HFF-Myc (cell line): Measurements from ENCODE around the gene CACNA2D3.

Experiments used
- DNase-seq: peaks from one replicate; pipeline ENCODE4 v3.0.0-alpha.2; 2011; ENCODE audit warnings: low read depth; ENCODE audit errors: extremely low read depth
- H3K4me3 ChIP-seq: replicated peaks from 2 replicates; pipeline ENCODE4 v1.5.1; 2011; ENCODE audit warnings: low read depth, mild to moderate bottlenecking, control low read depth, low read length
- CTCF ChIP-seq: IDR thresholded peaks from 2 replicates; pipeline ENCODE4 v1.5.1; 2012; ENCODE audit warnings: mild to moderate bottlenecking, low read depth, low read length, control low read depth; ENCODE audit errors: missing control alignments

The CACNA2D3 gene

GRCh38 chr3:54918516-54918915, 796.2 kb downstream of the CACNA2D3 start:
- TF ChIP-seq CTCF, result no peak
- H3K4me3 ChIP-seq, result no peak overlapping the region
- DNase-seq, result no peak

GRCh38 chr3:54928046-54928770, 805.9 kb downstream of the CACNA2D3 start, which contains the start of gene LRTM1:
Gene LRTM1 (minus strand): TSS chr3:54928059. CDS start chr3:54927911, 148 bp downstream.
- DNase-seq, result no peak
- no peak within 1 kb of the TSS for H3K4me3 ChIP-seq
- TF ChIP-seq CTCF, result no peak

- no peak overlapping the region for H3K4me3 ChIP-seq
- no peak for TF ChIP-seq CTCF
- DNase-seq, result no peak
These were observed 808.8 kb downstream of the CACNA2D3 start for GRCh38 chr3:54931182-54931581.

- no peak overlapping the region for H3K4me3 ChIP-seq
- DNase-seq, result no peak
- no peak for TF ChIP-seq CTCF
These were observed 810.3 kb downstream of the CACNA2D3 start for GRCh38 chr3:54932606-54933005.

- no peak overlapping the region for H3K4me3 ChIP-seq
- no peak for TF ChIP-seq CTCF
- DNase-seq, result no peak
These were observed 813.5 kb downstream of the CACNA2D3 start for GRCh38 chr3:54935869-54936268.

- no peak for TF ChIP-seq CTCF
- DNase-seq, result no peak
- H3K4me3 ChIP-seq, result no peak overlapping the region
These were observed 814.2 kb downstream of the CACNA2D3 start for GRCh38 chr3:54936561-54936960.

GRCh38 chr3:54939557-54940300, 817.4 kb downstream of the CACNA2D3 start:
- DNase-seq, result no peak
- TF ChIP-seq CTCF, result no peak
- no peak overlapping the region for H3K4me3 ChIP-seq
